ENCODE data around the gene MBOAT2.
"Not testable (repeated sequence)": the region's sequence is repeated elsewhere in the genome, so short reads cannot be mapped to it uniquely, and the experiment has no call there.

Gene MBOAT2

GRCh38 chr2:8986327-8986976, 17.0 kb downstream of the MBOAT2 start:
- FAIRE-seq (peak; percentile 21), DNase-seq (ENCODE audit: insufficient read length) (no peak)
- TF ChIP-seq POLR2A (IDR thresholded peaks at IDR 0.05; ENCODE audit: low read depth, low read length) (no peak), POLR2AphosphoS5 (IDR thresholded peaks at IDR 0.05; ENCODE audit: low read depth, low read length) (no peak), TAF1 (IDR thresholded peaks at IDR 0.05; ENCODE audit: borderline replicate concordance, low read depth, low read length) (no peak)

GRCh38 chr2:8985561-8986326, 17.7 kb downstream of the MBOAT2 start:
- DNase-seq (ENCODE audit: insufficient read length) (no peak), FAIRE-seq (no peak)
- no peak for TF ChIP-seq POLR2A (IDR thresholded peaks at IDR 0.05; ENCODE audit: low read depth, low read length)
- TF ChIP-seq TAF1 (IDR thresholded peaks at IDR 0.05; ENCODE audit: borderline replicate concordance, low read depth, low read length), result no peak
- no peak for TF ChIP-seq POLR2AphosphoS5 (IDR thresholded peaks at IDR 0.05; ENCODE audit: low read depth, low read length)

GRCh38 chr2:8984855-8985254, 18.6 kb downstream of the MBOAT2 start:
- DNase-seq (ENCODE audit: insufficient read length), result no peak
- peak; percentile 65 for FAIRE-seq
- no peak for TF ChIP-seq TAF1 (IDR thresholded peaks at IDR 0.05; ENCODE audit: borderline replicate concordance, low read depth, low read length)
- no peak for TF ChIP-seq POLR2AphosphoS5 (IDR thresholded peaks at IDR 0.05; ENCODE audit: low read depth, low read length)
- TF ChIP-seq POLR2A (IDR thresholded peaks at IDR 0.05; ENCODE audit: low read depth, low read length), result no peak

- FAIRE-seq (peak; percentile 30), DNase-seq (ENCODE audit: insufficient read length) (no peak)
- no peak for TF ChIP-seq TAF1 (IDR thresholded peaks at IDR 0.05; ENCODE audit: borderline replicate concordance, low read depth, low read length)
- no peak for TF ChIP-seq POLR2A (IDR thresholded peaks at IDR 0.05; ENCODE audit: low read depth, low read length)
- no peak for TF ChIP-seq POLR2AphosphoS5 (IDR thresholded peaks at IDR 0.05; ENCODE audit: low read depth, low read length)
Measured at GRCh38 chr2:8984157-8984556, 19.3 kb downstream of the MBOAT2 start.

GRCh38 chr2:8983571-8983970, 19.9 kb downstream of the MBOAT2 start:
- no peak for TF ChIP-seq POLR2AphosphoS5 (IDR thresholded peaks at IDR 0.05; ENCODE audit: low read depth, low read length)
- no peak for FAIRE-seq
- DNase-seq (ENCODE audit: insufficient read length), result no peak

GRCh38 chr2:8981876-8982275, 21.6 kb downstream of the MBOAT2 start:
- DNase-seq (ENCODE audit: insufficient read length) (no peak), FAIRE-seq (no peak)
- no peak for TF ChIP-seq TAF1 (IDR thresholded peaks at IDR 0.05; ENCODE audit: borderline replicate concordance, low read depth, low read length)
- TF ChIP-seq POLR2AphosphoS5 (IDR thresholded peaks at IDR 0.05; ENCODE audit: low read depth, low read length), result no peak
- TF ChIP-seq POLR2A (IDR thresholded peaks at IDR 0.05; ENCODE audit: low read depth, low read length), result no peak

GRCh38 chr2:8980096-8980495, 23.4 kb downstream of the MBOAT2 start:
- no peak for FAIRE-seq
- TF ChIP-seq POLR2AphosphoS5 (IDR thresholded peaks at IDR 0.05; ENCODE audit: low read depth, low read length) (no peak), TAF1 (IDR thresholded peaks at IDR 0.05; ENCODE audit: borderline replicate concordance, low read depth, low read length) (no peak), POLR2A (IDR thresholded peaks at IDR 0.05; ENCODE audit: low read depth, low read length) (no peak)
- DNase-seq (ENCODE audit: insufficient read length), result no peak

- DNase-seq (ENCODE audit: insufficient read length) (no peak), FAIRE-seq (no peak)
- TF ChIP-seq POLR2AphosphoS5 (IDR thresholded peaks at IDR 0.05; ENCODE audit: low read depth, low read length) (no peak), TAF1 (IDR thresholded peaks at IDR 0.05; ENCODE audit: borderline replicate concordance, low read depth, low read length) (no peak), POLR2A (IDR thresholded peaks at IDR 0.05; ENCODE audit: low read depth, low read length) (no peak)
Measured at GRCh38 chr2:8977758-8978157, 25.7 kb downstream of the MBOAT2 start.

GRCh38 chr2:8976442-8977259, 26.8 kb downstream of the MBOAT2 start:
- FAIRE-seq (no peak), DNase-seq (ENCODE audit: insufficient read length) (no peak)
- TF ChIP-seq TAF1 (IDR thresholded peaks at IDR 0.05; ENCODE audit: borderline replicate concordance, low read depth, low read length) (no peak), POLR2A (IDR thresholded peaks at IDR 0.05; ENCODE audit: low read depth, low read length) (no peak), POLR2AphosphoS5 (IDR thresholded peaks at IDR 0.05; ENCODE audit: low read depth, low read length) (no peak)

- no peak for FAIRE-seq
- no peak for TF ChIP-seq POLR2AphosphoS5 (IDR thresholded peaks at IDR 0.05; ENCODE audit: low read depth, low read length)
- TF ChIP-seq TAF1 (IDR thresholded peaks at IDR 0.05; ENCODE audit: borderline replicate concordance, low read depth, low read length), result no peak
- no peak for TF ChIP-seq POLR2A (IDR thresholded peaks at IDR 0.05; ENCODE audit: low read depth, low read length)
- no peak for DNase-seq (ENCODE audit: insufficient read length)
Measured at GRCh38 chr2:8974016-8974415, 29.5 kb downstream of the MBOAT2 start.

GRCh38 chr2:8973017-8973416, 30.5 kb downstream of the MBOAT2 start:
- FAIRE-seq, result not testable (repeated sequence)

GRCh38 chr2:8972535-8972934, 30.9 kb downstream of the MBOAT2 start:
- not testable (repeated sequence) for FAIRE-seq; DNase-seq (ENCODE audit: insufficient read length)

More at GRCh38 chr2:8973017-8973416, 30.5 kb downstream of the MBOAT2 start:
- not testable (repeated sequence) for DNase-seq (ENCODE audit: insufficient read length)

GRCh38 chr2:8969348-8969747, 34.1 kb downstream of the MBOAT2 start:
- FAIRE-seq; DNase-seq (ENCODE audit: insufficient read length): not testable (repeated sequence)
